AG04450 (cell line): ENCODE results near the gene HMGA1. TPM values are rescaled to one million over a fixed set of nuclear protein-coding genes. Genes with fewer than 3 reads are reported as not detected.
"Not testable (repeated sequence)": the region's sequence is repeated elsewhere in the genome, so short reads cannot be mapped to it uniquely, and the experiment has no call there.

Source experiments
- CTCF ChIA-PET: fragments of 300-600, 350-600 bp; formaldehyde crosslinking; extraction: SDS; loops from one replicate; lab custom pipeline; 2022; ENCODE audit warnings: antibody characterized with exemption, inconsistent platforms; lab: Charles Lee
- POLR2A ChIA-PET: fragments of 350-600 bp; formaldehyde crosslinking; extraction: SDS; loops from one replicate; lab custom pipeline; 2021; ENCODE audit warnings: antibody characterized with exemption, inconsistent platforms; lab: Yijun Ruan, JAX
- DNase-seq: peaks from one replicate; pipeline ENCODE4 v3.0.0-alpha.2; 2011; ENCODE audit warnings: low read depth, low spot score
- H3K27ac ChIP-seq: one replicate; pipeline ENCODE4 v1.5.1; 2012; ENCODE audit warnings: low read depth, low read length, control low read depth
- H3K27me3 ChIP-seq: one replicate; pipeline ENCODE4 v1.6.0; 2012; ENCODE audit warnings: low read length; ENCODE audit not compliant: control insufficient read depth, insufficient read depth
- H3K4me3 ChIP-seq: 2 replicates; pipeline ENCODE4 v1.5.1; 2011; ENCODE audit warnings: mild to moderate bottlenecking, low read depth, low read length, control low read depth
- H3K9me3 ChIP-seq: 2 replicates; pipeline ENCODE4 v1.5.1; 2012; ENCODE audit warnings: low read length; ENCODE audit not compliant: control insufficient read depth, insufficient read depth
- polyA plus RNA-seq: library from polyadenylated mRNA; depleted of rRNA; stranded (reverse); fragments of >200 nt; gene quantifications from 2 replicates; pipeline ENCODE4 v1.2.3, GENCODE V29; 2011
- TF ChIP-seq, protein P1 (sequence below): IDR thresholded peaks from 2 replicates; pipeline ENCODE4 v1.5.1; 2011; ENCODE audit warnings: low read depth, low read length, control low read depth, inconsistent platforms

Gene HMGA1
- polyA plus RNA-seq, 1 experiment: 142 TPM

DNA sequence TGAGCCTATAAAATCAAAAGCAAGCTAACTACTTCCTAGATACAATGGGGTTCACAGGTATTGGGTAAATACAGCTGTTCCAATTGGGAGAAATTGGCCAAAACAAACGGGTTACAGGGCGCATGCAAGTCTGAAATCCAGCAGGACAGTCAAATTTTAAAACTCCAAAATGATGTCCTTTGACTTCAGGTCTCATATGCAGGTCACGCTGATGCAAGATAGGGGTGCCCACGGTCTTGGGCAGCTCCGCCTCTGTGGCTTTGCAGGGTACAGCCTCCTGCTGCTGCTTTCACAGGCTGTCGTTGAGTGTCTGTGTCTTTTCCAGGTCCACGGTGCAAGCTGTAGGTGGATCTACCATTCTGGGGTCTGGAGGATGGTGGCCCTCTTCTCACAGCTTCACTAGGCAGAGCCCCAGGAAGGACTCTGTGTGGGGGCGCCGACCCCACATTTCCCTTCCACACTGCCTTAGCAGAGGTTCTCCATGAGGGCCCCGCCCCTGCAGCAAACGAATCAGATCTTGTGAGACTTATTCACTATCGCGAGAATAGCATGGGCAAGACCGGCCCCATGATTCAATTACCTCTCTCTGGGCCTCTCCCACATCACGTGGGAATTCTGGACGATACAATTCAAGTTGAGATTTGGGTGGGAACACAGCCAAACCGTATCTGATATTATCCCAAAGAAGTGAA lies 24.0 kb downstream of the HMGA1 start:
- TF ChIP-seq, protein P1, sequence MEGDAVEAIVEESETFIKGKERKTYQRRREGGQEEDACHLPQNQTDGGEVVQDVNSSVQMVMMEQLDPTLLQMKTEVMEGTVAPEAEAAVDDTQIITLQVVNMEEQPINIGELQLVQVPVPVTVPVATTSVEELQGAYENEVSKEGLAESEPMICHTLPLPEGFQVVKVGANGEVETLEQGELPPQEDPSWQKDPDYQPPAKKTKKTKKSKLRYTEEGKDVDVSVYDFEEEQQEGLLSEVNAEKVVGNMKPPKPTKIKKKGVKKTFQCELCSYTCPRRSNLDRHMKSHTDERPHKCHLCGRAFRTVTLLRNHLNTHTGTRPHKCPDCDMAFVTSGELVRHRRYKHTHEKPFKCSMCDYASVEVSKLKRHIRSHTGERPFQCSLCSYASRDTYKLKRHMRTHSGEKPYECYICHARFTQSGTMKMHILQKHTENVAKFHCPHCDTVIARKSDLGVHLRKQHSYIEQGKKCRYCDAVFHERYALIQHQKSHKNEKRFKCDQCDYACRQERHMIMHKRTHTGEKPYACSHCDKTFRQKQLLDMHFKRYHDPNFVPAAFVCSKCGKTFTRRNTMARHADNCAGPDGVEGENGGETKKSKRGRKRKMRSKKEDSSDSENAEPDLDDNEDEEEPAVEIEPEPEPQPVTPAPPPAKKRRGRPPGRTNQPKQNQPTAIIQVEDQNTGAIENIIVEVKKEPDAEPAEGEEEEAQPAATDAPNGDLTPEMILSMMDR: no peak
- Histone ChIP-seq H3K27ac (no peak overlapping the region), H3K4me3 (no peak overlapping the region), H3K9me3 (peaks cover 10% of the 10 kb centered on the region), H3K27me3 (no peaks in the 10 kb centered on the region)
- ChIA-PET CTCF (interaction anchor here (0.6 to 1.0 kb wide), 3 partner anchors 11 to 133 kb away, joined by 3 to 5 read pairs (median 3); no protein-coding TSS in a partner anchor), POLR2A (interaction anchor here (0.6 kb wide), 1 partner anchor 214 kb away, joined by 8 read pairs; no protein-coding TSS in a partner anchor)
- DNase-seq: no peak

DNA sequence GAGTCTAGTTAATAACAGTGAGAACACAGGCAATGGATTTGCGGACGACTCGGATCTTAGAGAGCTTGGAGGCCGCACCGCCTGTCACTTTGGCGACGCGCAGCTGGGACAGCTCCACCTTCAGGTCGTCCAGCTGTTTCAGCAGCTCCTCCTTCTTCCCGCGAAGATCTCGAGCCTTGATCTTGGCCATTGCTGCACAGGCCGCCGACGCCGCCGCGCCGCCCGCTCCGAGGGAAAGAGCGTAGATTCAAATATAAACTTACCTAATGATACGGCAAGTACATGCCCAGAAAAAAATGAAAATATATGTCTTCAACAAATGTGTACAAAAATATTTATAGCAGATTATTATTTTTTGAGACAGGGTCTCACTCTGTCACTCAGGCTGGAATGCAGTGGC lies 26.8 kb downstream of the HMGA1 start:
- H3K4me3 ChIP-seq, H3K27me3 ChIP-seq, CTCF ChIA-PET, POLR2A ChIA-PET, H3K9me3 ChIP-seq, DNase-seq, H3K27ac ChIP-seq: not testable (repeated sequence)

DNA sequence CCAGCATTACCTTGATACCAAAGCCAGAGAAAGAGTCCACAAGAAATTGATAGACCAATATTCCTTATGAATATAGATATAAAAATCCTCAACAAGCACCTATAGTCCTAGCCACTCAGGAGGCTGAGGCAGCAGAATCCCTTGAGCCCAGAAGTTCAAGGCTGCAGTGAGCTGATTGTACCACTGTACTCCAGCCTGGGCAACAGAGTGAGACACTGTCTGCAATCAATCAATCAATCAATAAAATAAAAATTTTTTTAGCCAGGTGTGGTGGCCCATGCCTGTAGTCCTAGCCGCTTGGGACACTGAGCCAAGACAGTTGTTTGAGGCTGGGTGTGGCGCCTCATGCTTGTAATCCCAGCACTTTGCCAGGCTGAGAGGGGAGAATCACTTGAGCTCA lies 31.1 kb downstream of the HMGA1 start:
- H3K4me3 ChIP-seq: no peak overlapping the region
- no peak for DNase-seq
- TF ChIP-seq, protein P1: no peak
- CTCF ChIA-PET: interaction anchor here (0.6 to 3.0 kb wide), 2 partner anchors 18 to 31 kb away, joined by 5 to 9 read pairs; partner anchors contain the start of genes HMGA1 and SMIM29
- peaks cover 10% of the 10 kb centered on the region for H3K9me3 ChIP-seq
- POLR2A ChIA-PET: no interaction called here
- no peak overlapping the region for H3K27ac ChIP-seq
- no peaks in the 10 kb centered on the region for H3K27me3 ChIP-seq

DNA sequence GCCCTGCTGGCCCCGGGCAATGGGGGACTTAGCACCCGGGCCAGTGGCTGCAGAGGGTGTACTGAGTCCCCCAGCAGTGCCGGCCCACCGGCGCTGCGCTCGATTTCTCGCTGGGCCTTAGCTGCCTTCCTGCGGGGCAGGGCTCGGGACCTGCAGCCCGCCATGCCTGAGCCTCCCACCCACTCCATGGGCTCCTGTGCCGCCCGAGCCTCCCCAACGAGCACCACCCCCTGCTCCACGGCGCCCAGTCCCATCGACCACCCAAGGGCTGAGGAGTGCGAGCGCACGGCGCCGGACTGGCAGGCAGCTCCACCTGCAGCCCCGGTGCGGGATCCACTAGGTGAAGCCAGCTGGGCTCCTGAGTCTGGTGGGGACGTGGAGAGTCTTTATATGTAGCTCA lies 32.5 kb downstream of the HMGA1 start:
- CTCF ChIA-PET, H3K4me3 ChIP-seq, H3K27me3 ChIP-seq, POLR2A ChIA-PET, H3K27ac ChIP-seq, H3K9me3 ChIP-seq, DNase-seq: not testable (repeated sequence)

DNA sequence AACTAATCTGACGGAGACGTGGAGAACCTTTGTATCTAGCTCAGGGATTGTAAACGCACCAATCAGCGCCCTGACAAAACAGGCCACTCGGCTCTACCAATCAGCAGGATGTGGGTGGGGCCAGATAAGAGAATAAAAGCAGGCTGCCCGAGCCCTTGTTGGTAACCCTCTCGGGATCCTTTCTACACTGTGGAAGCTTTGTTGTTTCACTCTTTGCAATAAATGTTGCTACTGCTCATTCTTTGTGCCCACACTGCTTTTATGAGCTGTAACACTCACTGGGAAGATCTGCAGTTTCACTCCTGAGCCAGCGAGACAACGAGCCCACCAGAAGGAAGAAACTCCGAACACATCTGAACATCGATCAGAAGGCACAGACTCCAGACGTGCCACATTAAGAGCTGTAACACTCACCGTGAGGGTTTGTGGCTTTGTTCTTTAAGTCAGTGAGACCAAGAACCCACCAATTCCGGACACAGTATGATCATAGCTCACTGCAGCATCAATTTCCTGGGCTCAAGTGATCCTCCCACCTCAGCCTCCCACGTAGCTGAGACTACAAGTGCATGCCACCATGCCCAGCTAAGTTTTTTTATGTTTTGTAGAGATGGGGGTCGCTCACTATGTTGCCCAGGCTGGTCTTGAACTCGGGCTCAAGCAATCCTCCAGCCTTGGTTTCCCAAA lies 33.1 kb downstream of the HMGA1 start:
- H3K9me3 ChIP-seq, H3K27ac ChIP-seq, DNase-seq, POLR2A ChIA-PET, H3K27me3 ChIP-seq, H3K4me3 ChIP-seq: not testable (repeated sequence)
- CTCF ChIA-PET: interaction anchor here (1.4 to 1.6 kb wide), 2 partner anchors 73 to 145 kb away, joined by 4 read pairs; no protein-coding TSS in a partner anchor

DNA sequence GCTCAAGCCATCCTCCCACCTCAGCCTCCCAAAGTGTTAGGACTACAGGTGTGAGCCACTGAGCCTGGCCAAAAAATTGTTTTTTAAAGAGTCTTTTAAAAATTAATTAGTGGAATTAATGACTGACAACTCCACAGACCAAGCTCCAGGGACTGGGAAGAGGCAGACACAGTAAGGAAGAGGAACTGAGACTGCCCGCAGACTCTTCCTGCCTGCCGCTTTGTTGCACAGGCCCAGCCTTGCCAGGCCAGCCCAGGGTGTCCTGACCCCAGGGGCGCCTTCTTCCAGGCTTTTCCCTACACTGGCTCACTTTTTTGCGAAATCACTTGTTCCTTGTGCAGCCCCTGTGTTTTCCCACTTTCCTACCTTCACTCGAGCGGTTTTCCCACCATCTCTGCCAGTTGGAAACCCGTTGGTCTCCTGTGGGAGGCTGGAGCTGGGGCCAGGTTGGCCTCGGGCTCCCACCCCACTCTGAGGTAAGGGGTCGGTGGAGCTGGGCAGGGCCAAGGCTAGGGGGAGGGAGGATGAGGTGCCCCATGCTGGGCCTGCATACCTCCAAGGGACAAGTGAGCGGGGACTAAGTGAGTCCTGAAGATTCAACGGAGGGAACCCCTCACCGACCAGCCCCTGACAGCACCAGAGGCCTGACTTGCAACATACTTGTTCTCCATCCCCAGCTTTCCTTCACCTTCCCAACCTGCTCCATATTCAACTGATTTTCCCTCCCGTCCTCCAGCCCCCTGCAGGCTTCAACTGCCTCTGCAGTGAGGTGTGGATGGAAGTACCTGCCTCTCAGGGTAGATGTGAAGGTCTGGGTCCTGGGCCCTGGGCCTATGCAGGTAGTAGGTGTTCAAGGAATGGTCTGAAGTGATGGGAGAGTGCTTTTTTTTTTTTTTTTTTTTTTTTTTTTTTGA lies 35.6 kb downstream of the HMGA1 start:
- CTCF ChIA-PET: interaction anchor here (1.9 kb wide), 1 partner anchor 22 kb away, joined by 8 read pairs; no protein-coding TSS in a partner anchor
- POLR2A ChIA-PET: no interaction called here
- Histone ChIP-seq H3K27me3 (no peaks in the 10 kb centered on the region), H3K9me3 (no peaks in the 10 kb centered on the region), H3K27ac (no peak overlapping the region), H3K4me3 (no peak overlapping the region)
- TF ChIP-seq, protein P1: no peak
- DNase-seq: no peak
